ENCODE results near the gene TMEM43.
A peak's percentile ranks its signal among the peaks of the same experiment; 100 is the strongest.
"Not testable (repeated sequence)": the region's sequence is repeated elsewhere in the genome, so short reads cannot be mapped to it uniquely, and the experiment has no call there.

Gene TMEM43, protein sequence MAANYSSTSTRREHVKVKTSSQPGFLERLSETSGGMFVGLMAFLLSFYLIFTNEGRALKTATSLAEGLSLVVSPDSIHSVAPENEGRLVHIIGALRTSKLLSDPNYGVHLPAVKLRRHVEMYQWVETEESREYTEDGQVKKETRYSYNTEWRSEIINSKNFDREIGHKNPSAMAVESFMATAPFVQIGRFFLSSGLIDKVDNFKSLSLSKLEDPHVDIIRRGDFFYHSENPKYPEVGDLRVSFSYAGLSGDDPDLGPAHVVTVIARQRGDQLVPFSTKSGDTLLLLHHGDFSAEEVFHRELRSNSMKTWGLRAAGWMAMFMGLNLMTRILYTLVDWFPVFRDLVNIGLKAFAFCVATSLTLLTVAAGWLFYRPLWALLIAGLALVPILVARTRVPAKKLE

DNA sequence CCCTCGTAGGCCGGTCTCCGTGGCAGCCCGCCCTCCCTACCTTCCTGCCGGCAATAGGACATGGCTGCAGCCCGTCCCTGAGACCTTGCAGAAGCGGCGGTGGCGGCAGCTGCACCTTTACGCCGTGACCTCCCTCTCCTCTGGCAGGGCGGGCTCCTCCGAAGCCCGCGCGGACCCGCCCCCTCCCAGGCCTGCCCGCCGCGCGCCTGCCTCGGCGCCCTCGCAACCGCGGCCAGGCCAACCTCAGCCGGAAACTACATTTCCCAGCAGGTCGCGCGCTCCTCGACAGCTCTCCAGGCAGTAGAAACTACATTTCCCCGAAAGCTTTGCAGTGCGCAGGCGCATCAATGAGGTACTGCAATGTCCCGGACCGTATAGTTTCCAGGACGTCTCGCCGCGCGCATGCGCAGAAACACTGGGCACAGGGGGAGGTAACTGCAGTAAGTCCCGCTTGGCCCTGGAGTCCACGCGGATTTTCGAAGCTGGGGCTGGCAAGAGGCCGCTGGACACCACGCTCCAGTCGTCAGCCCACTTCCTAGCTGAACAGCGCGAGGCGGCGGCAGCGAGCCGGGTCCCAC is at the start of gene TMEM43, which contains the start of gene CHCHD4:
Gene TMEM43, plus strand, starts transcription at position 438 of the 578 bp plus-strand sequence. CDS start 142 bp downstream, outside the sequence.
Gene CHCHD4, minus strand, starts transcription at position 256 of the 578 bp plus-strand sequence. Its CDS starts 194 bp downstream, at position 62.
- DNase-seq (ENCODE audit: low read depth), result peak; percentile 98

DNA sequence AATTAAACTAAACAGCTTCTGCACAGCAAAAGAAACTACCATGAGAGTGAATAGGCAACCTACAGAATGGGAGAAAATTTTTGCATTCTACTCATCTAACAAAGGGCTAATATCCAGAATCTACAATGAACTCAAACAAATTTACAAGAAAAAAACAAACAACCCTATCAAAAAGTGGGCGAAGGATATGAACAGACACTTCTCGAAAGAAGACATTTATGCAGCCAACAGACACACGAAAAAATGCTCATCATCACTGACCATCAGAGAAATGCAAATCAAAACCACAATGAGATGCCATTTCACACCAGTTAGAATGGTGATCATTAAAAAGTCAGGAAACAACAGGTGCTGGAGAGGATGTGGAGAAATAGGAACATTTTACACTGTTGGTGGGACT is 49.6 kb upstream of the TMEM43 start:
- DNase-seq (ENCODE audit: low read depth), result not testable (repeated sequence)

DNA sequence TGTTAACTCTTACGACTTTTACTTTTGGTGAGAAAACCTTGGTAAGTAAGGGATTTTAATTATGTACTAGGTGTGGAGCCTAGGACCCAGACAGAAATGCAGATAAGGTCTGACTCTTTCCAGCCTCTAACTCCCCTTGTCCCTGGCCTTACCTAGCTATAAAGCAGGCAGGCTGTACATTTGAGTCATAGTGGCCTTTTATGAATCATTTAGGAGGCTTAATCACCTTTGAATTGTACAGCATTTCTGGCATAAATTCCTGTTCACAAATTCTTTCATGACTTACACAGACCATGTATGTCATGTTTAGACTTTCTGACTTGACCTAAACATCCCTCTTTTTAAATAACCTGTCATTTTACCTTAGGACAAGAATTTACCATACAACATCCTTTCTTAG is 47.5 kb upstream of the TMEM43 start:
- no peak for DNase-seq (ENCODE audit: low read depth)

DNA sequence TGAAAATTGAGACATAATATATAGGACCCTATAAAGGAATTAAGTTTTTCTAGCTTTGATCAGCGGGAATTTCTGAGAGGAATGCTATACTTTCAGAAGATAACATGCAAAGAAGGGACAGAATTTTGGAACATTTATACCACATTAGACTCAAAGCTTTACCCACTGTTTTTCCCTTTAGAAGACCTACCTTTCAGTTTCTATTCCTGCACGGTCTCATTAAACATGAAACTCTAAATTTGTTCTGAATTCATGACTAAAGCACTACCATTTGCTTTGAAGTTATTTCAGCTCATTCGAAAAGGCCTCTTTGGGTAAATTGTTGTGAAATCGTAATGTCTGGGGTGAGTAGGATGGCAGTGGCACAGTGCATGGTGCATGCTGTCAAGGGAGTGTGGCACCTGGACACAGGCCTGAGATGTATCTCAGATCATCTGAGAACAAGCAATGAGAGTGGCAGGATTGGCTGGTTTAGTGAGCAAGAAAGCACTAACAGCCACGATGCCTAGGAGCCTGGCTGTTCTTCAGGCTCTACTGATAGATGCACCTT is 42.7 kb upstream of the TMEM43 start:
- DNase-seq (ENCODE audit: low read depth), result no peak

DNA sequence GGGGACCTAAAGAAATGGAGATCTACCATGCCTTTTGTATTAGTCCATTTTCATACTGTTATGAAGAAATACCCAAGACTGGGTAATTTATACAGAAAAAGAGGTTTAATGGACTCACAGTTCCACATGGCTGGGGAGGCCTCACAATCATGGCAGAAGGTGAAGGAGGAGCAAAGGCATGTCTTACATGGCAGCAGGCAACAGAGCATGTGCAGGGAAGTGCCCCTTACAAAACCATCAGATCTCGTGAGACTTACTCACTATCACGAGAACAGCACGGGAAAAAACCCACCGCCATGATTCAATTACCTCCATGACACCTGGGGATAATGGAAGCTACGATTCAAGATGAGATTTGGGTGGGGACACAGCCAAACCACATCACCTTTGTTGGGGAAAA is 37.4 kb upstream of the TMEM43 start:
- not testable (repeated sequence) for DNase-seq (ENCODE audit: low read depth)

DNA sequence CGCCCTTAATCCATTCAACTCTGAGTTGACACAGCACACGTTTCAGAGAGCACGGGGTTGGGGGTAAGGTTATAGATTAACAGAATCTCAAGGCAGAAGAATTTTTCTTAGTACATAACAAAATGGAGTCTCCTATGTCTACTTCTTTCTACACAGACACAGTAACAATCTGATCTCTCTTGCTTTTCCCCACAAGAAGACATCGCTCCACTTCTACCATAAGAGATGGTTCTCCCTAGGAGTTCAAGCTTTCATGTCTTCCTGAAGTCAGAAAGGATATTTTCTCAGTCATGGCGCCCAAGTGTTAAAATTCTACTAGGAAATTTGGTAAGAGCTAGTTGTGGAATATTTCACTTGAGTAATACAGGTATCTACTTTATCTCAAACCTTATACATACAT is 32.9 kb upstream of the TMEM43 start:
- DNase-seq (ENCODE audit: low read depth), result not testable (repeated sequence)

DNA sequence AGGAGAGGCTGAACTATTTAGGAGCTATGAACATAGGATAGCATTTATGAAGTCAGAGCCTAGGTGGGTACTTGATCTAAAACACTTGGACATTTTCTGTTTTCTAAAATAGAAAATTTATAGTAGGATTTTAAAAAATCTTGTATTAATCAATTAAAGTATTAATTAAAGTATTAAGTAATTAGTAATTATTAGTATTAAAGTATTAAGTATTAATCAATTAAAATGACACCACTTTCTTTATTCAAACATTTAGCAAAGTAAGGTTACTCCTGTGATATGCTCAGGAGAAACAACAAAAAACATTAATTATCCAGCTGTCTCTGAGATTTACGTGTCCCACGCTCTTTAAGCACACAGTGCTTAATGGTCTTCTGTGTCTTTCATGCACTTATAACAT is 32.4 kb upstream of the TMEM43 start:
- no peak for DNase-seq (ENCODE audit: low read depth)

DNA sequence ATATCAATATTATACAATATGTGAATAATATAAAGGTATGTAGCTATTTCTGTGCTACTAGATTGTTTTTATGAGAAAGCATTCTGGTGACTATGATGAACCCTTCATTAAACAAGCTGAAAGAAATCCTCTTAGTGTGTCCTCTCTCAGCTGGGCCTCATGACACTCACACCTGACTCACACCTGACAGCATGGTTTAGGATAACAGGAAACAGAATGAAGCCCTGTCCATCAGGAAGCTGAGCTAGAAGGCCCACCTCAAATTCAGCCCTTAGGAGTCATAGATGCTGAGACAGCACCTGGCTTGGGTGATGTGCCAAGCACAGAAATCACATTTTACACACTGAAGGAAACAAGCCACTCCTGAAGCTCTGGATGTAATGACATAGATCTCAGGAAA is 31.0 kb upstream of the TMEM43 start:
- DNase-seq (ENCODE audit: low read depth), result no peak

DNA sequence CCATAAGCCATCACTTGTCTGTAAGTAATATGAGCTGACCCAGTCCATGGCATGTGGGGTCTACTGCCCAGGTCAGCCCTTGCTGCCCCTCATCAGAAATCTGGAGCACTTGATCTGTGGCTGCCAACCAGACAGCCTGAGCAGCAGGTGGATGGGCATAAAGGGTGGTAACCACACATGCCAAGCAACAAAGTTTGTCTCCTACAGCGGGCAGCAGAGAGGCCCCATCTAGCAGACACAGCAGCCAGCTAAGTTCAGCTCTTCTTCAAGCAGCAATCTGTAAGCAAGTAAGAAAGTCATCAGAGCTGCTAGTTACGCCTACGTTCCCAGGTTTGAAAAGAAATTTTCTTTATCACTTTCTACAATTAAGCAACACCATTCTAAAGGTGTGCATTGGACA is 28.1 kb upstream of the TMEM43 start:
- DNase-seq (ENCODE audit: low read depth), result no peak

DNA sequence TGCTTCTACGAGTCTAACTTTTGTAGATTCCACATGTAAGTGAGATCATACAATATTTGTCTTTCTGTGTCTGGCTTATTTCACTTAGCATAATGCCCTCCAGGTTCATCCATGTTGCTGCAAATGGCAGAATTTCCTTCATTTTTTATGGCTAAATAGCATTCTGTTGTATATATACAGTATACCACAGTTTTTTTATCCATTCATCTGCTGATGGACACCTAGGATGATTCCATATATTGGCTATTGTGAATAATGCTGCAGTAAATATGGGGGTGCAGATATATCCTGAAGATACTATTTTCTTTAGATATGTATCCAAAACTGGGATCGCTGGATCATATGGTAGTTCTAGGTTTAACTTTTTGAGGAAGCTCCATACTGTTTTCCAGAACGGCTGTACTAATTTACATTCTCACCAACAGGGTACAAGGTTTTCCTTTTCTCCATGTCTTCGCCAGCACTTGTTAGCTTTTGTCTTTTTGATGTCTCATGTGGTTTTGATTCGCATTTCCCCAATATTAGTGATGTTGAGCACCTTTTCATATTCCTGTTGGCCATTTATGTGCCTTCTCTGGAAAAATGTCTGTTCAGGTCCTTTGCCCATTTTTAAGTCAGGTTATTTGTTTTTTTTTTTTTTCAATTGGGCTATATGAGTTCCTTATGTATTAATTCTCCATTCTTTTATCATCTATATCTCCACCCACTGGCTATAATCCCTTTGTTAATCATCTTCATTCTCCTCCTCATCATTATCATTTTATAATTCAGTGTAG is 27.0 kb upstream of the TMEM43 start:
- DNase-seq (ENCODE audit: low read depth), result no peak

DNA sequence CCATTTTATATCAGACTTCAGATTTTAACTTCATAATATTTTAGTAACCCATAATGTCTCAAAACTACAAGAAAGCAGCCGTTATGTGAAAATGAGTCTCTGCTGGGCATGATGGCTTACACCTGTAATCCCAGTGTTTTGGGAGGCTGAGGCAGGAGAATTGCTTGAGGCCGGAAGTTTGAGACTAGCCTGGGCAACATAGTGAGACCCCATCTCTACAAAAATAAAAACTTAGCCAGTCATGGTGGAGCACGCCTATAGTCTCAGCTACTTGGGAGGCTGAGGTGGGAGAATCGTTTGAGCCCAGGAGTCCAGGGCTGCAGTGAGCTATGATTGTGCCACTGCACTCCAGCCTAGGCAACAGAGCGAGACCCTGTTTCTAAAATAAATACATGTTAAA is 15.0 kb upstream of the TMEM43 start:
- DNase-seq (ENCODE audit: low read depth), result not testable (repeated sequence)

DNA sequence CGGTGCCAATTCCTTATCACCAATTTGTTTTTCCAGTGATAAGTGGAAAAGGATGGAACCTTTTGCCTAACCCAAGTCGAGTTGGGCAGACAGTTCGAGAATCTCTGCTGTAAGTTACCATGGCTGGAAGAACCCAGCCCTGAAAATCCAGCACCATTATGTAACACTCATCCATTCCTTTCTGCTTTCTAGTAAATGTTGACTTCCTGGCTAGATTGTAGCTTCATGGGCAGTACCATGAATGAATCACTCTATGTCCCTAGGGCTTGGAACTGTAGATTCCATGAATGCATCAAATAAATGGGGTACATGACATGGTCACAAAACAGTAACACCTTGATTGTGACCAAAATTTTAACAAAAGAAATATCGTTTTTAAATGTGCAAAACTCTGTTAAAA is 14.2 kb upstream of the TMEM43 start:
- DNase-seq (ENCODE audit: low read depth), result no peak

DNA sequence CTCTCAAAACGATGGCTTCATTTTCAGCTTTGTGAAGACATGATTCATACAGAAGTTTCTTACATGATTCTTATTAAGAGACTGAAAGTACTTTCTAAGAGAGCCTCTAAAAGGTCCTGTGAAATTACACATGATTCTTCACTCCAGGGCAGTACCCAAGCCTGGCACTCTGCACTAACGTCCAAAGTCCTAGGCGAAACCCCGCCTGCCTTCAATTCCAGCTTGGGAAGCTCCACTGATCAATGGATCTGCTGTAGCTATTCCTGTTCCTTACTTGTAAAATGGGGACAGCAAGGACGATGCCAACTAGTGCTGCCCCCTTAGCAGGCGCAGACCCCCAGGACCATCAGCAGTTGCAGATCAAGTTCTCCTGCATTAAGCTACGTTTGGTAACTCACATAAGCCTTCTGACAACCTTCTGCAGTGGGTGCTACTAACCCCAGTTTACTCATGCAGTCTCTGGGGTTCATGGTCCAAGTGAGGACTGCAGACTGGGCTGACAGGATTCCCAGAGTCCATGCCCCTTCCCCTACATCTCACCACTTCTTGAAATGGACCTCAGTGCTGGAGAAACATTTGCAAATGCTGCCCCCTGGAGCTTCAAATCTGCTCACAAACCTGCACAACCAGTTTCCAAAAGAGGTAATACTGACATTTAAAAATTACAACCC is 10.8 kb upstream of the TMEM43 start:
- no peak for DNase-seq (ENCODE audit: low read depth)

DNA sequence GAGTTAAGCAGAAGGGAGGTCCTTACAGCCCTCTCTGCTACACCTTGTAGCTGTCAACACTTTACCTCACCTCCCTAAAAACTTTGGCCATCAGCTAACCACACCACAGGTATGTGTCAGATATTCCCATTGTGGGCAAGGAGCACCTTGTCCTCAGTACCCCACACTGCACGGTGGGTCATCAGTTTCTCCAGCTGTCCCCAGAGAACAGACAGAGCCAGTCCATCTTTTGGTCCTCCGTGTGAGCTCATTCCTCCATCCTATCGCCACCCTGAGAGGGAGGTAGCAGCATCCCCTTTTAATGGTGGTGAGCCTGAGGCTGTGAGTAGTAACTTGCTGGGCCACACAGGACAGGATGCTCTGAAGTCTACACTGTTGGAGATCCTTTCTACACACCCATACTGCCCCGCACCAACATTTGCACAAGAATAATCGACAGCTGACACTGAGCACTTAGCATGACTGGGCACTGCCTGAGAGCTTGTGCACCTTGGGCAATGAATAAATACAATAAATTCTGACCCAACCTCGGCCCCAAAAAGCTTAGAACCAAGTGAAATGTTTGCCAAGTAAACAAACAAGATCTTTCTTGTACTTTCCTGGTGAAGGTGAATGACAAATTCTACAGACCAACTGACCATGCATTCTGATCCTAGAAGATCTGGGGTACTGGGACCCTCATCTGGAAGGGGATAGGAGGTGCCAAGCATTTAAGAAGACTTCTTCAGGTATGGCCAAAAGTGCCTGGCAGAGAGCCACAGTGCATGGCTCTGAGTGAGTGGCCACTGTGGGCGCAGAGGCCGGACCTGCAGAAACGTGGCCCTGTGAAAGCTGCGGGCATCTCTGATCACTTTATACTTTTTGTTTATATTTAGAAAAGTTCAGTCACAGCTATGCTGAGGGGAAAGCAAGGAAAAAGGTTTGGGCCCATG is 7.1 kb upstream of the TMEM43 start:
- no peak for DNase-seq (ENCODE audit: low read depth)

DNA sequence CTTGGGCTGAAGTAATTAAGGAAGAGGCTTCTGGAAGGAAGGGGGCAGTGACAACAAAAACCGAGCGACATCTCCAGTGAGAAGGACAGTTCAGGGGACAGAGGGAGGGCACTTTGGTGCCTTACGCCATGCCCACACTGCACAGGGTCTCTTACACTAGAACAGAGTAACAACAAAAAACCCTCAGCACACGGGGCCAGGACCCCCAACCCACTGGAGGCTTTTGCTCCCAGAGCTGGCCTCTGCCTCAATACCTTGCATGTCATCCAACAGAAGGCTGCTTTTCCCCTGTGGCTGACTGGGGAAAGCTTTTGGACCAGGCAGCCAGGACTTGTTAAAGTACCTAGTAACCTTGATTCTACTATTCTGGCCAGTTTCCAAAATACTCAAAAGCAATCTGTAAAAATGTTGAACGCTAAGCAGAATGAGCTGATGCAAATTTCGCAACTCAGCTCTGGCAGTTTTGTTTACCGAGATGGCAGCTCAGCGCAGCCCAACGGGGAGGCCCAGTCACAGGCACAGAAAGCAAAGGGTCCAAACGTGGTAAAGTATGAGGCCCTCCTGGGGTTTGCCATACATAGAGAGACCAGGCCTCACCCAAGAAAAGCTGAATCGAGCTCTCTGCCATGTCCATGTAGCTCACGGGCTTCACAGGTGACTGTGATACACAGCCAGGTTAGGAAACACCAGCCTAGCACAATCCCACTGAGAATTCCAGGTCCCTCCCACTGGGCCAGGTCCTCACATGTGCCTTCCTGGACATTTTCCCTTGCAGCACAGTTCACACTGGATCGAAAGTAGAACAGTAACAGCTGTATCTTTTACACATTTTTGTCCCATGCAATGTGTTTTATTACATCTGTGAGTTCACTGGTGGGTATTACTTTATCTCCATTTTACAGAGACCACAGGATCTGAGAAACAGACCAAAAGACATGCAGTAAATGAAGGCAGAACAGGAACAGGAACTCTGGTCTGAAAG is 6.2 kb upstream of the TMEM43 start:
- no peak for DNase-seq (ENCODE audit: low read depth)

DNA sequence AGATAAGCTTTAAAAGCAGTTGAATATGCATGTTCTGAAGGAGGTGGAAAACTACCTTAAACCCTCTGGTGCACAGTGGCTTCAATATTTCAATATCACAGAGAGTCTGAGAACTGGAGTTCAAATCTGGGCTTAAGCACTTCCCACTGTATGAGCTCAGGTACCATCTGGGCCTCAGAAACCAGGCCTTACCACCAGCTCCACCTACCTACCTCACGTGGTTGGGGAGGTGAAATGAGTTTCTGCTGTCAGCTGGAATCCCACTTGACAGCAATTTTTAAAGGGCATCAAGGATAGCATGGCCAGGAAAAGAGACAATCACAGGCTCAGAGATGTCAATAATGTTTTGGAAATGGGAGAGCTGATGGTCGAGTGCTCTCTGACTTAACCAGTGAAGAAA is 5.2 kb upstream of the TMEM43 start:
- no peak for DNase-seq (ENCODE audit: low read depth)

DNA sequence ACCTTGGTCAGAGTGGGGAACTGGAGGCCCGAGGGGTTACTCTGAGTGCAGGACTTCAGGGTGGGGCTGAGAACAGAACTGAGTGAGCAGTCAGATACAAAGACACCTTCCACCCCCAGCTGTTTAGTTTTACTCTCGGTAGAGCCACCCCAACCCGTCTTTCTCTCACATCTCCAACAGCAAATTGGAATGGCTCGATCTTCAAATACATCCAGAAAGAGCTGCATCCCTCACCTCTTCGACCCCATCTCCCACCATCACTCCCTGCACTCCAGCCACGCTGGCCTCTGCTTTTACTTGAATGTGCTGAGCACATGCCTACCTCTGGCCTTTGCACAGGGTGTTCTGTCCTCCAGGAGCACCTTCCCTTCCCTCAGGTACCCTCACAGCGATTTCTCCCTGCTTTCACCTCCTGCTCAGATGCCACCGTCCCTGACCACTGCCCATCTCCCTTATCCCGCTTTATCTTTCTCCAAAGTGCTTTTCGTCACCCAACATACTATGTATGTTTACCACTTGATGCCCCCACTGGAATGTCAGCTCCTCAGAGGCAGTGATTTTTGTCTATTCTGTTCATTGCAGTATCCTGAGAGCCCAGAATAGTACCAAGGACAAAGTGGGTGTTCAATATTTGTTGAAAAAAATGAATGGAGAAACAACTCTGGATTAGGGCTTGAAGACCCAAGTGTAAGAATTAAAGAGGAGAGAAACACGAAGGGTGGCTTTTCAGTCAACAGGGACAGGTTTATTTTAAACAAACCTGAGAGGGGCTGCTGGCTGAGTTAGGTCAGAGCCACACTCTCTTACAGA is 4.5 kb upstream of the TMEM43 start:
- no peak for DNase-seq (ENCODE audit: low read depth)

DNA sequence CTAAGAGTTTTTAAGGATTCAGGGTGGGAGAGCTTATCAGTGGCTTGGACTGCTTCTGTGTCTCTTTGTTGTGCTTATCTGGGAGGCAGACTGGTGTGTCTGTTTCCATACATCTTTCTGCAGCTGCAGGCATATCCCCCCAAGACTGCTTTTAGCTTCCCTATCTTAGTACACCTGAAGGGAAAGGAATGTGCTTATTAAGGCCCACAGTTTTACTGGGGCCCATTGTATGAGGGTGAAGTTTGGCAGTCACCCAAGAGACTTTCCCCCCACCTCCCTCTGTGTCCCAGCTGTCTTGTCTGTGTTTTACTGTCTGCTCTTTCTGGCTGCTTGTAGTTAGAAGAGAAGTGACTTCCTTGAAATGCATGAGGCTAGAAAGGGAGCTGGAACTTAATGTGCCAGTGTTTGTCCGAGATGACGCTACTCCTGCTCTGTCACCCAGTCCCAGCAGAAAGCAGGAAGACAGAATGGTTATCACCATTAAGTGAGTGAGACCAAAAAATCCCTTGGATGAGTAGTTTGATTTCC is 3.9 kb upstream of the TMEM43 start:
- not testable (repeated sequence) for DNase-seq (ENCODE audit: low read depth)

Data from activated T-cell treated with anti-CD3 and anti-CD28 coated beads for 1 hour (primary cell).